ENCODE measurements around the gene SELL.
"Not testable (repeated sequence)": the region's sequence is repeated elsewhere in the genome, so short reads cannot be mapped to it uniquely, and the experiment has no call there.

Gene SELL

DNA sequence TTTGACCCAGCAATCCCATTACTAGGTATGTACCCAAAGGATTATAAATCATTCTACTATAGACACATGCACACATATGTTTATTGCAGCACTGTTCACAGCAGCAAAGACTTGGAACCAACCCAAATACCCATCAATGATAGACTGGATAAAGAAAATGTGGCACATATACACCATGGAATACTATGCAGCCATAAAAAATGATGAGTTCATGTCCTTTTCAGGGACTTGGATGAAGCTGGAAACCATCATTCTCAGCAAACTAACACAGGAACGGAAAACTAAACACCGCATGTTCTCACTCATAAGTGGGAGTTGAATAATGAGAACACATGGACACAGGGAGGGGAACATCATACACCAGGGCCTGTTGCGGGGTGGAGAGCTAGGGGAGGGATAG, 41.2 kb downstream of the SELL start:
- in situ Hi-C loops (cut with HindIII; ENCODE audit: low sequenced_read_pairs), result not testable (repeated sequence)

DNA sequence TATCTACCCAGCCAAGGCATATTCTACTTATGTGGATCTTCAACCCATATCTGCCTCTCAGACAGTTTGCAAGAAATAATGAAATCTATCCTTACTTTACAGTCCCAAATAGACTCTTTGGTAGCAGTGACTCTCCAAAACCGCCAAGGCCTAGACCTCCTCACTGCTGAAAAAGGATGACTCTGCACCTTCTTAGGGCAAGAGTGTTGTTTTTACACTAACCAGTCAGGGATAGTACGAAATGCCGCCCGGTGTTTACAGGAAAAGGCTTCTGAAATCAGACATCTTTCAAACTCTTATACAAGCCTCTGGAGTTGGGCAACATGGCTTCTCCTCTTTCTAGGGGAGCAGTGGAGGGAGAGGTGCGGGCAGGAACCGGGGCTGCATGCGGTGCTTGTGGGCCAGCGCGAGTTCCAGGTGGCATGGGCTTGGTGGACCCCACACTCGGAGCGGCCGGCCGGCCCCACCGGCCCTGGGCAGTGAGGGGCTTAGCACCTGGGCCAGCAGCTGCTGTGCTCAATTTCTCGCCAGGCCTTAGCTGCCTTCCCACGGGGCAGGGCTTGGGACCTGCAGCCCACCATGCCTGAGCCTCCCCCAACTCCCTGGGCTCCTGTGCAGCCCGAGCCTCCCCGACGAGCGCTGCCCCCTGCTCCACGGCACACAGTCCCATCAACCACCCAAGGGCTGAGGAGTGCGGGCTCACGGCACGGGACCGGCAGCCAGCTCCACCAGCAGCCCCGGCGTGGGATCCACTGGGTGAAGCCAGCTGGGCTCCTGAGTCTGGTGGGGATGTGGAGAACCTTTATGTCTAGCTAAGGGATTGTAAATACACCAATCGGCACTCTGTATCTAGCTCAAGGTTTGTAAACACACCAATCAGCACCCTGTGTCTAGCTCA, 43.5 kb downstream of the SELL start:
- in situ Hi-C loops (cut with HindIII; ENCODE audit: low sequenced_read_pairs), result not testable (repeated sequence)

DNA sequence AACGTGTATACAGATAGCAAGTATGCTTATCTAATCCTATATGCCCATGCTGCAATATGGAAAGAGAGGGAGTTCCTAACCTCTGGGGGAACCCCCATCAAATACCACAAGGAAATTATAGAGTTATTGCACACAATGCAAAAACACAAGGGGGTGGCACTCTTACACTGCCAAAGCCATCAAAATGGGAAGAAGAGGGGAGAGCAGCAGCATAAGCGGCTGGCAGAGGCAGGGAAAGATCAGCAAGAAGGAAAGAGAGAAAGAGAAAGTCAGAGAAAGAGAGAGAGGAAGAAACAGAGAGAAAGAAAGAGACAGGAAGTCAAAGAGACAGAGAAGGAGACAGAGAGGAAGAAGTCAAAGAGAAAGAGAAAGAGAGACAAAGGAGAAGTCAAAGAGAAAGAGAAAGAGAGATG, 44.2 kb downstream of the SELL start:
- in situ Hi-C loops (cut with HindIII; ENCODE audit: low sequenced_read_pairs), result not testable (repeated sequence)

DNA sequence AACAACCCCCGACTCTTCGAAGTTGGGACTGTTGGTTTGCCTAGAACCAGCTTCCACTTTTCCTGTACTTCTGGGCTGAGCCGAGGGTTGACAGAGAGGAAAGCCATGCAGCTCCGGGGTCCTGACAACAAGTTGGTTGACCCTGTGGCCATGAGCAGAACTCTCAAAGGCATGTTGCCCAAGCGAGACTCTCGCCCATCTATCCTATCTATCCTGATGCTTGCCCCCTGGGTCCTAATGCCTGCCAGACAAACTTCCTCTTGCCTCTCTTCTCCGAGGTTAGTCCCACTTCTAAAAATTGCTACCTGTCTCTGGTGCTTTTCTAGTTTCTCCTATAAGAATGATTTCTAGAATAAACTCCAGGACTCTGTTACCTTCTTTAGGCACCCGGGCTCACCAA, 48.7 kb downstream of the SELL start:
- in situ Hi-C loops (cut with HindIII; ENCODE audit: low sequenced_read_pairs), result not testable (repeated sequence)

DNA sequence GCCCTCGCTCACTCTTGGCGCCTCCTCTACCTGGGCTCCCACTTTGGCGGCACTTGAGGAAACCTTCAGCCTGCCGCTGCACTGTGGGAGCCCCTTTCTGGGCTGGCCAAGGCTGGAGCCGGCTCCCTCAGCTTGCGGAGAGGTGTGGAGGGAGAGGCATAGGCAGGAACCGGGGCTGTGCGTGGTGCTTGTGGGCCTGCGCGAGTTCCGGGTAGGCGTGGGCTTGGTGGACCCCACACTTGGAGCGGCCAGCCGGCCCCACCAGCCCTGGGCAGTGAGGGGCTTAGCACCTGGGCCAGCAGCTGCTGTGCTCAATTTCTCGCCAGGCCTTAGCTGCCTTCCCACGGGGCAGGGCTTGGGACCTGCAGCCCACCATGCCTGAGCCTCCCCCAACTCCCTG, 50.4 kb downstream of the SELL start:
- in situ Hi-C loops (cut with HindIII; ENCODE audit: low sequenced_read_pairs), result not testable (repeated sequence)

DNA sequence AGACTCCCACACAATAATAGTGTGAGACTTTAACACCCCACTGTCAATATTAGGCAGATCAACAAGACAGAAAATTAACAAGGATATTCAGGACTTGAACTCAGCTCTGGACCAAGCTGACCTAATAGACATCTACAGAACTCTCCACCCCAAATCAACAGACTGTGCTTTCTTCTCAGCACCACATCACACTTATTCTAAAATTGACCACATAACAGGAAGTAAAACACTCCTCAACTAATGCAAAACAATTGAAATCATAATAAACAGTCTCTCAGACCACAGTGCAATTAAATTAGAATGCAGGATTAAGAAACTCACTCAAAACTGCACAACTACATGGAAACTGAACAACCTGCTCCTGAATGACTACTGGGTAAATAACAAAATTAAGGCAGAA, 52.6 kb downstream of the SELL start:
- in situ Hi-C loops (cut with HindIII; ENCODE audit: low sequenced_read_pairs), result not testable (repeated sequence)

DNA sequence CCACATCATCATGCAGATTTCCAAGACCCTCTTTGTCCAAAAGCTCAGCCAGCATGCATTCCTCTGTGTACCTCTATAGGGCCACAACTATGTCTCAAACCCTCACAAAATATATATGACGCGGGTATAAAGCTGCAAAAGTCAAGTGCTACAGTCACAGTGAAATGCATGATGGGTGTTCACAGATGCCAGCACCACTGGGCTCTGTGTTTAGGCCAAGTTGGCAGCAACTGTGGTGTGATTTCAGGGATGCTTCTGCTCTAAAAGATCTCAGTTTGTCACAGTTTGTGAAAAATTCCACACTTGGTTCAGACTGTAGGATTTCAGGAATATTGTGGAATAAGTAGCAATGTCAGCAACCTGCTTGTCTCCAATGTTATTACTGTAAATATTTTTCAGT, 57.5 kb downstream of the SELL start:
- in situ Hi-C loops (cut with HindIII; ENCODE audit: low sequenced_read_pairs), result no loop called here

DNA sequence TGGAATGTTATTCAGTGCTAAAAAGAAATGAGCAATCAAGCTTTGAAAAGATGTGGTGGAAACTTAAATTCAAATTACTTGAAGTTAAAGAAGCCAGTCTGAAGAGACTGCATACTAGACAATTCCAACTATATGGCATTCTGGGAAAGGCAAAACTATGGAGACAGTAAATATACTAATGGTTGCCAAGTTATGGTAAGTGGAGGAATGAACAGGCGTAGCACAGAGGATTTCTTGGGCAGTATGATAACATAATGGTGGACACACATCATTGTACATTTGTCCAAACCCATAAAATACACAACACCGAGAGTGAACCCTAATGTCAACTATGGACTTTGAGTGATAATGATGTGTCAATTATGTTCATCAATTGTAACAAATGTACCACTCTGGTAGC, 60.4 kb downstream of the SELL start:
- in situ Hi-C loops (cut with HindIII; ENCODE audit: low sequenced_read_pairs), result no loop called here

DNA sequence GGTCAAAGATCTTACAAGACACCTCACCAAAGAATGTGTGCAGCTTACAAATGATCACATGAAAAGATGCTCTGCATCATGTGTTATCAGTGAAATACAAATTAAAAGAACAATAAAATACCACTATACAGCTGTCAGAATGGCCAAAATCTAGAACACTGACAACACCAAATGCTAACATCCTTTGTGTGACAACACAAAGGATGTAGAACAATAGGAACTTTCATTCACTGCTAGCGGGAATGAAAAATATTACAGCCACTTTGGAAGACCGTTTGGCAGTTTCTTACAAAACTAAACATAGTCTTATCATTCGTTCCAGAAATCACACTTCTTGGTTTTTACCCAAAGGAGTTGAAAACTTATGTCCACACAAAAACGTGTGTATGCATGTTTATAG, 60.9 kb downstream of the SELL start:
- in situ Hi-C loops (cut with HindIII; ENCODE audit: low sequenced_read_pairs), result no loop called here

DNA sequence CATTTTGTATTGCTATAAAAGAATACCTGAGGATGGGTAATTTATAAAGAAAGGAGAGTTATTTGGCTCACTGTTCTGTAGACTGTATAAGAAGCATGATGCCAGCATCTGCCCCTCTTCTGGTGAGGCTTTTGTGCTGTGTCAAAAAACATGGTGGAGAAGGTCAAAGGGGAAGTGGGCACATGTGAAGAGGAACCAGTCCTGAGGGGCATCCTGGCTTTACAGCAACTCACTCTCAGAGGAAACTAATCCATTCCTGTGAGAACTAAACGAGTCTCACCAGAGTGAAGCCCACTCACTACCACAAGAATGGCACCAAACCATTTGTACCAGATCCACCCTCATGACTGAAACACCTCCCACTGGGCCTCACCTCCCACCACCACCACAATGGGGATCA, 62.7 kb downstream of the SELL start:
- in situ Hi-C loops (cut with HindIII; ENCODE audit: low sequenced_read_pairs), result no loop called here

DNA sequence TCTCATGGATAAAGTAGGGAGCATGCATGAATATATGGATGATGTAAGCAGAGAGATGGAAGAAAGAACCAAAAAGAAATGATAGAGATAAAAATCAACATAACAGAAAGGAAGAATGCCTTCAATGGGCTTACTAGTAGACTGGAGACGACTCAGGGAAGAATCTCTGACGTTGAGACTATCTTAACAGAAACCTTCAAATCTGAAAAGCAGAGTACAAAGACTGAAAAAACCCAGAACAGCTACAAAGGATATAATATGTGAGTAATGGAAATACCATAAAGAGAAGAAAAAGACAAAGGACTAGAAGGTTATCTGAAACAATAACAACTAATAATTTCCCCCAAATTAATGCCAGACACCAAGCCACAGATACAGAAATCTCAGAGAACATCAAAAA, 63.2 kb downstream of the SELL start:
- in situ Hi-C loops (cut with HindIII; ENCODE audit: low sequenced_read_pairs), result no loop called here

DNA sequence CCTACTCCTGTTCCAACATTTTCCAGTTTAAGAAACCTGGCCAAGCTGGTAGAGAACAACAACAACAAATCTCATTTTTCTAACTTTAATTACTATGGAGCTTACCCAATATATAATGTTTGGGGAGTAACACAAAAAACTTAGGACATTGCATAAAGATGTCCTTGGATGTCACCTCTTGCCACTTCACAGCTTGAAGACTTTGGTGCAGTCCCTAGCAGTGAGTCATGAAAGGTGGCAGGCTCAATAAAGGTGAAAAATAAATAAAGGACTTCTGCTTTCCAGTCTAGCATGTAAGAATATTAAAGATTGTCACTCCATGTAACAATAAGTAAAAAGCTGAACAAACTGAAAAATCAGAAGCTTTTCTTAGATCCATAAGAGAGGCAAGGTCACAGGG, 63.9 kb downstream of the SELL start:
- in situ Hi-C loops (cut with HindIII; ENCODE audit: low sequenced_read_pairs), result no loop called here

DNA sequence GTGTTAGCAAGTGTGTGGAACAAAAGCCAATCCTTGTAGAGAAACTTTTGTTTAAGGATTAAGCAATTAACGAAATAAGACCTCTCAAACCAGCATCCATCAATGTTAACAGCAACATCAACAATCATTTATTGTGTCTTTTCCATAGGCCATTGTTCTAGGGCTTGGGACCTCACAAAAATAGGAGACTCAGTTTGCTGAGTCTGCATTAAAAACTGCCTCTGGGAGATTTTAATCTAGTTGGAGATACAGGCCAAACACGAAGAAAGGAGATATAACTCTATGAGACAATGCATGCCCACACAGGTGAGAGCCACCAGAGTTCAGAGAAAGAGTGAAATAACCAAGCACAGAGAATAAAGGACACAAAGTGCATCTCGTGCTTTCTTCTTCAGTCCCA, 67.1 kb downstream of the SELL start:
- in situ Hi-C loops (cut with HindIII; ENCODE audit: low sequenced_read_pairs), result no loop called here
